A673 (cell line): Measurements from ENCODE around the gene HS3ST3B1.

Source experiments
- EZH2 ChIP-seq: fragments of 200-600 bp; sonication (generic); IDR thresholded peaks from 2 replicates; pipeline ENCODE4 v1.6.1; 2017; ENCODE audit warnings: borderline replicate concordance, low read depth, mild to moderate bottlenecking, mixed read lengths, antibody characterized with exemption, low read length; ENCODE audit not compliant: poor library complexity, severe bottlenecking
- TF ChIP-seq, protein P1 (sequence below): fragments of 300-800, 200-600 bp; sonication (generic); conservative IDR thresholded peaks from 2 replicates; pipeline ENCODE4 v1.5.1; 2017; ENCODE audit warnings: low read depth, mild to moderate bottlenecking, antibody characterized with exemption, low read length, moderate library complexity, mixed read lengths

- TF ChIP-seq, protein P1, sequence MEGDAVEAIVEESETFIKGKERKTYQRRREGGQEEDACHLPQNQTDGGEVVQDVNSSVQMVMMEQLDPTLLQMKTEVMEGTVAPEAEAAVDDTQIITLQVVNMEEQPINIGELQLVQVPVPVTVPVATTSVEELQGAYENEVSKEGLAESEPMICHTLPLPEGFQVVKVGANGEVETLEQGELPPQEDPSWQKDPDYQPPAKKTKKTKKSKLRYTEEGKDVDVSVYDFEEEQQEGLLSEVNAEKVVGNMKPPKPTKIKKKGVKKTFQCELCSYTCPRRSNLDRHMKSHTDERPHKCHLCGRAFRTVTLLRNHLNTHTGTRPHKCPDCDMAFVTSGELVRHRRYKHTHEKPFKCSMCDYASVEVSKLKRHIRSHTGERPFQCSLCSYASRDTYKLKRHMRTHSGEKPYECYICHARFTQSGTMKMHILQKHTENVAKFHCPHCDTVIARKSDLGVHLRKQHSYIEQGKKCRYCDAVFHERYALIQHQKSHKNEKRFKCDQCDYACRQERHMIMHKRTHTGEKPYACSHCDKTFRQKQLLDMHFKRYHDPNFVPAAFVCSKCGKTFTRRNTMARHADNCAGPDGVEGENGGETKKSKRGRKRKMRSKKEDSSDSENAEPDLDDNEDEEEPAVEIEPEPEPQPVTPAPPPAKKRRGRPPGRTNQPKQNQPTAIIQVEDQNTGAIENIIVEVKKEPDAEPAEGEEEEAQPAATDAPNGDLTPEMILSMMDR: no peak
- no peak for TF ChIP-seq EZH2
Measured at GRCh38 chr17:14316126-14316832, 15.4 kb downstream of the HS3ST3B1 start.
